Measurements from ENCODE around the gene F11.

Gene F11

GRCh38 chr4:186265683-186266652 is at the start of gene F11:
Gene F11, plus strand, starts transcription at chr4:186266189. Its CDS starts 948 bp downstream, at chr4:186267137.
- H3F3A ChIP-seq (ENCODE audit: insufficient read depth, low read length): no peaks in the 10 kb centered on the region
- H3K9me2 ChIP-seq (ENCODE audit: low read depth, low read length): no peaks in the 10 kb centered on the region
- no peak within 1 kb of the TSS for H3K27ac ChIP-seq (ENCODE audit: low read depth, low read length, poor library complexity, severe bottlenecking)
- TF ChIP-seq CTCF (IDR thresholded peaks at IDR 0.05; ENCODE audit: low read length) (no peak), EZH2 (IDR thresholded peaks at IDR 0.05; ENCODE audit: borderline replicate concordance, low read length) (no peak)
- no peaks in the 10 kb centered on the region for H3K4me1 ChIP-seq (ENCODE audit: insufficient read depth, low read length, severe bottlenecking)
- H3K9ac ChIP-seq (ENCODE audit: low read length): no peak within 1 kb of the TSS
- H3K9me3 ChIP-seq (ENCODE audit: low read length): no peaks in the 10 kb centered on the region
- H2AFZ ChIP-seq (ENCODE audit: low read length): no peak within 1 kb of the TSS
- no peak within 1 kb of the TSS for H3K4me3 ChIP-seq (ENCODE audit: low read depth, low read length, poor library complexity, severe bottlenecking)
- H3K79me2 ChIP-seq (ENCODE audit: insufficient read depth, low read length): no peaks in the 10 kb centered on the region
- no peaks in the 10 kb centered on the region for H4K20me1 ChIP-seq (ENCODE audit: insufficient read depth, low read length)
- no peaks in the 10 kb centered on the region for H3K36me3 ChIP-seq (ENCODE audit: insufficient read depth, low read length)
- H3K27me3 ChIP-seq (ENCODE audit: insufficient read depth, low read length): no peaks in the 10 kb centered on the region; the same call in 1 of the 2 replicates
- no peak within 1 kb of the TSS for H3K4me2 ChIP-seq (ENCODE audit: low read length)

GRCh38 chr4:186216465-186217024 is 49.4 kb upstream of the F11 start:
- Histone ChIP-seq H3K27me3 (ENCODE audit: insufficient read depth, low read length) (no peaks in the 10 kb centered on the region), H3K9me3 (ENCODE audit: low read length) (no peaks in the 10 kb centered on the region), H3K4me3 (ENCODE audit: low read depth, low read length, poor library complexity, severe bottlenecking) (no peak overlapping the region), H3F3A (ENCODE audit: insufficient read depth, low read length) (no peaks in the 10 kb centered on the region), H4K20me1 (ENCODE audit: insufficient read depth, low read length) (no peaks in the 10 kb centered on the region), H2AFZ (ENCODE audit: low read length) (no peak overlapping the region), H3K36me3 (ENCODE audit: insufficient read depth, low read length) (no peaks in the 10 kb centered on the region), H3K27ac (ENCODE audit: low read depth, low read length, poor library complexity, severe bottlenecking) (no peak overlapping the region), H3K4me1 (ENCODE audit: insufficient read depth, low read length, severe bottlenecking) (no peaks in the 10 kb centered on the region), H3K9ac (ENCODE audit: low read length) (no peak overlapping the region), H3K9me2 (ENCODE audit: low read depth, low read length) (no peaks in the 10 kb centered on the region), H3K79me2 (ENCODE audit: insufficient read depth, low read length) (no peaks in the 10 kb centered on the region), H3K4me2 (ENCODE audit: low read length) (no peak overlapping the region)
- TF ChIP-seq EZH2 (IDR thresholded peaks at IDR 0.05; ENCODE audit: borderline replicate concordance, low read length) (no peak), CTCF (IDR thresholded peaks at IDR 0.05; ENCODE audit: low read length) (no peak)

- H3K4me1 ChIP-seq (ENCODE audit: insufficient read depth, low read length, severe bottlenecking): no peaks in the 10 kb centered on the region
- no peak overlapping the region for H3K27ac ChIP-seq (ENCODE audit: low read depth, low read length, poor library complexity, severe bottlenecking)
- no peak overlapping the region for H3K9ac ChIP-seq (ENCODE audit: low read length)
- no peaks in the 10 kb centered on the region for H3F3A ChIP-seq (ENCODE audit: insufficient read depth, low read length)
- H3K9me3 ChIP-seq (ENCODE audit: low read length): no peaks in the 10 kb centered on the region
- H3K27me3 ChIP-seq (ENCODE audit: insufficient read depth, low read length): no peaks in the 10 kb centered on the region
- H3K36me3 ChIP-seq (ENCODE audit: insufficient read depth, low read length): no peaks in the 10 kb centered on the region
- H4K20me1 ChIP-seq (ENCODE audit: insufficient read depth, low read length): no peaks in the 10 kb centered on the region
- H3K79me2 ChIP-seq (ENCODE audit: insufficient read depth, low read length): no peaks in the 10 kb centered on the region
- H3K9me2 ChIP-seq (ENCODE audit: low read depth, low read length): no peaks in the 10 kb centered on the region
- no peak for TF ChIP-seq EZH2 (IDR thresholded peaks at IDR 0.05; ENCODE audit: borderline replicate concordance, low read length)
- TF ChIP-seq CTCF (IDR thresholded peaks at IDR 0.05; ENCODE audit: low read length): no peak
- no peak overlapping the region for H3K4me2 ChIP-seq (ENCODE audit: low read length)
- no peak overlapping the region for H3K4me3 ChIP-seq (ENCODE audit: low read depth, low read length, poor library complexity, severe bottlenecking)
- H2AFZ ChIP-seq (ENCODE audit: low read length): no peak overlapping the region
Observed at GRCh38 chr4:186217733-186218293, 48.2 kb upstream of the F11 start.

Measured in OCI-LY1 (cell line).